H9 (cell line): ENCODE results near the gene PM20D2. TPM values are rescaled to one million over a fixed set of nuclear protein-coding genes. Genes with fewer than 3 reads are reported as not detected.

Experiments used
- DNase-seq: peaks from one replicate; pipeline ENCODE4 v3.0.0-alpha.2; 2017
- H2AFZ ChIP-seq: one replicate; pipeline ENCODE4 v1.6.1; 2013; ENCODE audit warnings: mild to moderate bottlenecking, low read length, control low read depth, moderate library complexity
- H2AK5ac ChIP-seq: 2 replicates; pipeline ENCODE4 v1.6.1; 2013; ENCODE audit warnings: low read length, control low read depth, mixed read lengths; ENCODE audit not compliant: insufficient read length
- H2BK120ac ChIP-seq: one replicate; pipeline ENCODE4 v1.6.1; 2013; ENCODE audit warnings: low read depth, mild to moderate bottlenecking, low read length, control low read depth, inconsistent platforms; ENCODE audit not compliant: poor library complexity, severe bottlenecking
- H2BK12ac ChIP-seq: 2 replicates; pipeline ENCODE4 v1.6.1; 2013; ENCODE audit warnings: low read length, control low read depth, mixed read lengths, low read depth; ENCODE audit not compliant: insufficient read length
- H2BK15ac ChIP-seq: 2 replicates; pipeline ENCODE4 v1.6.1; 2013; ENCODE audit warnings: low read depth, low read length, control low read depth
- H2BK20ac ChIP-seq: one replicate; pipeline ENCODE4 v1.6.1; 2013; ENCODE audit warnings: low read depth, mild to moderate bottlenecking, low read length, control low read depth, inconsistent platforms; ENCODE audit not compliant: poor library complexity, severe bottlenecking
- H2BK5ac ChIP-seq: 2 replicates; pipeline ENCODE4 v1.6.1; 2013; ENCODE audit warnings: low read length, control low read depth, mixed read lengths; ENCODE audit not compliant: insufficient read length
- H3K14ac ChIP-seq: 2 replicates; pipeline ENCODE4 v1.6.1; 2013; ENCODE audit warnings: low read length, control low read depth; ENCODE audit not compliant: insufficient read depth
- H3K18ac ChIP-seq: 2 replicates; pipeline ENCODE4 v1.6.1; 2013; ENCODE audit warnings: low read depth, mild to moderate bottlenecking, mixed read lengths, low read length, control low read depth; ENCODE audit not compliant: insufficient read length
- H3K23ac ChIP-seq: 2 replicates; pipeline ENCODE4 v1.6.1; 2013; ENCODE audit warnings: low read length, control low read depth, mixed read lengths, low read depth; ENCODE audit not compliant: insufficient read length
- H3K23me2 ChIP-seq: 2 replicates; pipeline ENCODE4 v1.6.1; 2013; ENCODE audit warnings: low read depth, mild to moderate bottlenecking, mixed read lengths, low read length, control low read depth; ENCODE audit not compliant: insufficient read length, poor library complexity, severe bottlenecking
- H3K27ac ChIP-seq: 2 replicates; pipeline ENCODE4 v1.5.1; 2013; ENCODE audit warnings: low read length, control low read depth, mixed read lengths, low read depth; ENCODE audit not compliant: insufficient read length
- H3K27me3 ChIP-seq: 2 replicates; pipeline ENCODE4 v1.6.1; 2013; ENCODE audit warnings: low read length, control low read depth, inconsistent platforms; ENCODE audit not compliant: insufficient read depth
- H3K4ac ChIP-seq: 2 replicates; pipeline ENCODE4 v1.6.1; 2013; ENCODE audit warnings: low read depth, mild to moderate bottlenecking, control low read depth, inconsistent platforms, low read length, moderate library complexity
- H3K4me1 ChIP-seq: 2 replicates; pipeline ENCODE4 v1.6.1; 2013; ENCODE audit warnings: low read length, control low read depth, inconsistent platforms; ENCODE audit not compliant: insufficient read depth
- H3K4me2 ChIP-seq: 2 replicates; pipeline ENCODE4 v1.6.1; 2013; ENCODE audit warnings: low read length, control low read depth, mixed read lengths; ENCODE audit not compliant: insufficient read length, insufficient read depth
- H3K56ac ChIP-seq: 2 replicates; pipeline ENCODE4 v1.6.1; 2013; ENCODE audit warnings: low read depth, mild to moderate bottlenecking, mixed read lengths, low read length, control low read depth; ENCODE audit not compliant: insufficient read length
- H3K79me1 ChIP-seq: 2 replicates; pipeline ENCODE4 v1.6.1; 2013; ENCODE audit warnings: low read depth, mild to moderate bottlenecking, moderate library complexity, low read length, control low read depth, inconsistent platforms; ENCODE audit not compliant: insufficient read depth, poor library complexity, severe bottlenecking
- H3K79me2 ChIP-seq: 2 replicates; pipeline ENCODE4 v1.6.1; 2013; ENCODE audit warnings: low read length, control low read depth, inconsistent platforms; ENCODE audit not compliant: insufficient read depth
- H3K9ac ChIP-seq: 2 replicates; pipeline ENCODE4 v1.6.1; 2013; ENCODE audit warnings: low read length, control low read depth, mixed read lengths; ENCODE audit not compliant: insufficient read length; ENCODE audit errors: extremely low read depth
- H3K9me3 ChIP-seq: one replicate; pipeline ENCODE4 v1.6.1; 2013; ENCODE audit warnings: low read depth, low read length, inconsistent platforms; ENCODE audit not compliant: control insufficient read depth
- H3T11ph ChIP-seq: one replicate; pipeline ENCODE4 v1.6.1; 2013; ENCODE audit warnings: mild to moderate bottlenecking, low read length, control low read depth, inconsistent platforms
- H4K20me1 ChIP-seq: one replicate; pipeline ENCODE4 v1.6.1; 2013; ENCODE audit not compliant: control insufficient read depth, insufficient read length, insufficient read depth
- H4K5ac ChIP-seq: 2 replicates; pipeline ENCODE4 v1.6.1; 2013; ENCODE audit warnings: low read depth, mild to moderate bottlenecking, mixed read lengths, low read length, control low read depth; ENCODE audit not compliant: insufficient read length
- H4K8ac ChIP-seq: replicated peaks from 2 replicates; pipeline ENCODE4 v1.6.1; 2013; ENCODE audit warnings: low read length, control low read depth, mixed read lengths, low read depth; ENCODE audit not compliant: insufficient read length
- H4K91ac ChIP-seq: 2 replicates; pipeline ENCODE4 v1.6.1; 2013; ENCODE audit warnings: low read depth, mild to moderate bottlenecking, moderate library complexity, mixed read lengths, low read length, control low read depth; ENCODE audit not compliant: insufficient read length
- H3K27ac Mint-ChIP-seq, 3 experiments: 2 replicates in 2 of 3; 3 replicates in 1 of 3; pipeline ENCODE4 v1.8.0; 2020 to 2021; ENCODE audit warnings: mixed read lengths in 3 of 3, mild to moderate bottlenecking in 1 of 3, moderate library complexity in 1 of 3
- H3K27me3 Mint-ChIP-seq: 2 replicates; pipeline ENCODE4 v1.8.0; 2021; ENCODE audit warnings: low read depth, mild to moderate bottlenecking, moderate library complexity, mixed read lengths
- H3K36me3 Mint-ChIP-seq, 3 experiments: 2 replicates in 2 of 3; 3 replicates in 1 of 3; pipeline ENCODE4 v1.8.0; 2020 to 2021; ENCODE audit warnings: low read depth in 3 of 3, mixed read lengths in 3 of 3; ENCODE audit not compliant: insufficient read depth in 1 of 3
- H3K4me1 Mint-ChIP-seq, 2 experiments: 2 replicates each; pipeline ENCODE4 v1.8.0; 2020; ENCODE audit warnings: mixed read lengths in 2 of 2
- H3K4me3 Mint-ChIP-seq, 2 experiments: 2 replicates in 1 of 2; 3 replicates in 1 of 2; pipeline ENCODE4 v1.8.0; 2020 to 2021; ENCODE audit warnings: mild to moderate bottlenecking in 2 of 2, mixed read lengths in 2 of 2, moderate library complexity in 1 of 2
- H3K9me3 Mint-ChIP-seq, 2 experiments: 2 replicates in 1 of 2; 3 replicates in 1 of 2; pipeline ENCODE4 v1.8.0; 2020; ENCODE audit warnings: mild to moderate bottlenecking in 2 of 2, mixed read lengths in 2 of 2, moderate library complexity in 1 of 2
- CTCF ChIP-seq: fragments of 200-600 bp; sonication (generic); conservative IDR thresholded peaks from 3 replicates; pipeline ENCODE4 v1.8.0; 2021; ENCODE audit warnings: antibody characterized with exemption, mild to moderate bottlenecking
- total RNA-seq: library from RNA; stranded (reverse); gene quantifications from 2 replicates; pipeline ENCODE4 v1.2.1, GENCODE V29; 2021

PM20D2 gene
- total RNA-seq, 1 experiment from 2014 or later: 8.3 TPM

- Histone ChIP-seq H3K9ac (no peak overlapping the region), H2AFZ (no peak overlapping the region), H3K9me3 (no peaks in the 10 kb centered on the region), H4K91ac (no peak overlapping the region), H3T11ph (no peak overlapping the region), H4K5ac (no peak overlapping the region), H2BK12ac (no peak overlapping the region), H3K79me2 (no peaks in the 10 kb centered on the region), H3K79me1 (no peaks in the 10 kb centered on the region), H3K4ac (no peak overlapping the region), H4K20me1 (no peaks in the 10 kb centered on the region), H3K4me2 (no peak overlapping the region), H2BK15ac (no peak overlapping the region), H4K8ac (no peak overlapping the region), H3K14ac (no peak overlapping the region), H3K56ac (no peak overlapping the region), H3K4me1 (peaks cover 17% of the 10 kb centered on the region; the same call in 1 of the 2 replicates), H2BK5ac (no peak overlapping the region), H3K27me3 (no peaks in the 10 kb centered on the region), H3K27ac (no peak overlapping the region), H3K23ac (no peak overlapping the region), H3K23me2 (no peaks in the 10 kb centered on the region), H2AK5ac (no peak overlapping the region), H2BK20ac (no peak overlapping the region), H2BK120ac (no peak overlapping the region), H3K18ac (no peak overlapping the region)
- no peak for TF ChIP-seq CTCF
- Mint-ChIP-seq H3K4me3 (no peak overlapping the region), H3K9me3 (no peaks in the 10 kb centered on the region), H3K36me3 (peaks cover 0 to 3% (median 0%) of the 10 kb centered on the region in 3 experiments; a peak in 1 of 7 replicates), H3K27me3 (no peaks in the 10 kb centered on the region), H3K27ac (no peak overlapping the region), H3K4me1 (peaks cover 36 to 39% of the 10 kb centered on the region in 2 experiments)
- no peak for DNase-seq
Measured at GRCh38 chr6:89214197-89214596, 68.3 kb downstream of the PM20D2 start.

Other genes with a start within 250 kb of the PM20D2 start
- 20.5 and 20.8 TPM in 2 replicates for gene RNGTT, start 182.4 kb upstream of the PM20D2 start, total RNA-seq
- gene PNRC1, start 65.3 kb upstream of the PM20D2 start, total RNA-seq: 56.7 and 57.4 TPM in 2 replicates
- gene SRSF12, start 28.0 kb upstream of the PM20D2 start, total RNA-seq: 7.5 and 7.6 TPM in 2 replicates
- 0.26 and 0.33 TPM in 2 replicates for gene GABRR1, start 71.3 kb downstream of the PM20D2 start, total RNA-seq
- gene GABRR2, start 169.2 kb downstream of the PM20D2 start, total RNA-seq: not detected in 2 replicates
- gene UBE2J1, start 206.7 kb downstream of the PM20D2 start, total RNA-seq: 13.1 and 13.2 TPM in 2 replicates